22Rv1 (cell line): Measurements from ENCODE around the gene DNAH8.

Source experiments
- CTCF ChIP-seq: fragments of 450-650 bp; IDR thresholded peaks from 2 replicates; pipeline ENCODE4 v1.5.1; 2017; ENCODE audit warnings: mild to moderate bottlenecking
- ZFX ChIP-seq: fragments of 450-650 bp; IDR thresholded peaks from 2 replicates; pipeline ENCODE4 v1.6.1; 2017; ENCODE audit warnings: antibody characterized with exemption, borderline replicate concordance

- TF ChIP-seq CTCF (no peak), ZFX (no peak)
These were observed 92.9 kb downstream of the DNAH8 start for GRCh38 chr6:38808039-38808438.
